GM23338 (cell line): ENCODE data around the gene WBP2NL.

Experiments
- CREB1 ChIP-seq: fragments of 250-450 bp; sonication (Bioruptor Pico); IDR thresholded peaks from 2 replicates; pipeline ENCODE4 v1.5.0; 2020; ENCODE audit warnings: low read depth, mild to moderate bottlenecking, moderate library complexity
- EZH2 ChIP-seq: fragments of 200-600 bp; sonication (generic); IDR thresholded peaks from one replicate; pipeline ENCODE4 v1.8.0; 2017; ENCODE audit warnings: antibody characterized with exemption, mild to moderate bottlenecking, low read depth; ENCODE audit not compliant: unreplicated experiment
- EZH2phosphoT487 ChIP-seq: fragments of 200-600 bp; sonication (generic); IDR thresholded peaks from one replicate; pipeline ENCODE4 v1.8.1; 2018; ENCODE audit warnings: antibody characterized with exemption; ENCODE audit not compliant: unreplicated experiment
- JUNB ChIP-seq: IDR thresholded peaks from one replicate; pipeline ENCODE4 v1.6.1; 2016; ENCODE audit warnings: antibody characterized with exemption; ENCODE audit not compliant: unreplicated experiment
- NANOG ChIP-seq: IDR thresholded peaks from 2 replicates; pipeline ENCODE4 v1.6.1; 2016; ENCODE audit warnings: antibody characterized with exemption, borderline replicate concordance
- POLR2AphosphoS5 ChIP-seq: IDR thresholded peaks from 2 replicates; pipeline ENCODE4 v1.6.1; 2016; ENCODE audit warnings: antibody characterized with exemption, low read depth
- REST ChIP-seq: IDR thresholded peaks from one replicate; pipeline ENCODE4 v1.6.1; 2018; ENCODE audit warnings: antibody characterized with exemption; ENCODE audit not compliant: unreplicated experiment
- STAT1 ChIP-seq: IDR thresholded peaks from one replicate; pipeline ENCODE4 v1.6.1; 2016; ENCODE audit warnings: antibody characterized with exemption; ENCODE audit not compliant: unreplicated experiment
- ZNF462 ChIP-seq: fragments of 250-450 bp; sonication (Bioruptor Pico); IDR thresholded peaks from 2 replicates; pipeline ENCODE4 v1.5.0; 2020; ENCODE audit warnings: mild to moderate bottlenecking, moderate library complexity
- TF ChIP-seq, protein P1 (sequence below), 2 experiments: fragments of 200-600 bp in 1 of 2; sonication (generic) in 1 of 2; conservative IDR thresholded peaks; 2 replicates each; pipeline versions ENCODE4 v1.5.1 to v1.6.1; 2016 to 2017; ENCODE audit warnings: antibody characterized with exemption in 2 of 2, low read depth in 2 of 2, mild to moderate bottlenecking in 2 of 2, moderate library complexity in 1 of 2

DNA sequence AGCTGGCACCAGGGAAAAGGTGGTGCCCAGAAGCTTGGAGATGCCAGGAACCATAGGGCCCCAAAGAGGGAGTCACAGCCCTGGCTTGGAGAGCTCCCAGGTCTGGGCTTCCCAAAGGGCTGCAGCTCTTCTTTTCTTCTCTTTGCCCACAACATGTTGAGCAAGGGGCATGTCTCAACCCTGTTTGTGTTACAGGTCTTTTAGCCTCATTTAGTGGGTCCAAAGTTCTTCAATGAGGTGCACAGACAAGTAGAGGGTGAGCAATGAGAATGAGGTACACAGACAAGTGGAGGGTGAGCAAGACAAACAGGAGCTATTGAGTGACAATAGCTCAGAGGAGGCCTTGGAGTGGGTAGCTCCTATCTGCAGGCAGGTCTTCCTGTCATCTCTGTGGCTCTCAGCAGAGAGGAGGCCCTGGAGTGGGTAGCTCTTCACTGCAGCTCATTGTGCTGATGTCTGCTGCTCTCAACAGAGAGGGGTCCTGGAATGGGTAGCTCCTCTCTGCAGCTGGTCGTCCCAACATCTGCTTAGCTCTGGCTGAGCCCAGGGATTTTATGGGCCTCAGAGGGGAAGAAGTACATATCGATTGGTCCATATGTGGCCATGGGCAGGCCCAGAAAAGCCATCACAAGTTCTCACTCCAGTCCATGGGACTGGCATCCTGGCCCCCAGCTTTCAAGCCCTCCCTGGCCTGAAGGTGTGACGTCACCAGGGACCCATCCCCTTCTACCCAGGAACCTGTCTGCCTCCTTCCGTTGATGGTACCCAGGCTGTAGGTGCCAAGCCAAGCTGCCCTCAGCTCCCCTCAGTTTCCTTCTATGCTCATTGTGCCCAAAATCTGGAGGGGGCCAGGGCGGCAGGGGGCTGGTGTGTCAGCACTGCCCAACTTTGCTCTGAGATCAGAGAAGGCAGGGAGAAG is 34.9 kb downstream of the WBP2NL start:
- TF ChIP-seq REST (no peak), POLR2AphosphoS5 (no peak), EZH2 (no peak), JUNB (no peak), NANOG (no peak), ZNF462 (CRISPR knock-in tag) (no peak), EZH2phosphoT487 (no peak), CREB1 (CRISPR knock-in tag) (no peak), STAT1 (no peak)
- TF ChIP-seq, protein P1, sequence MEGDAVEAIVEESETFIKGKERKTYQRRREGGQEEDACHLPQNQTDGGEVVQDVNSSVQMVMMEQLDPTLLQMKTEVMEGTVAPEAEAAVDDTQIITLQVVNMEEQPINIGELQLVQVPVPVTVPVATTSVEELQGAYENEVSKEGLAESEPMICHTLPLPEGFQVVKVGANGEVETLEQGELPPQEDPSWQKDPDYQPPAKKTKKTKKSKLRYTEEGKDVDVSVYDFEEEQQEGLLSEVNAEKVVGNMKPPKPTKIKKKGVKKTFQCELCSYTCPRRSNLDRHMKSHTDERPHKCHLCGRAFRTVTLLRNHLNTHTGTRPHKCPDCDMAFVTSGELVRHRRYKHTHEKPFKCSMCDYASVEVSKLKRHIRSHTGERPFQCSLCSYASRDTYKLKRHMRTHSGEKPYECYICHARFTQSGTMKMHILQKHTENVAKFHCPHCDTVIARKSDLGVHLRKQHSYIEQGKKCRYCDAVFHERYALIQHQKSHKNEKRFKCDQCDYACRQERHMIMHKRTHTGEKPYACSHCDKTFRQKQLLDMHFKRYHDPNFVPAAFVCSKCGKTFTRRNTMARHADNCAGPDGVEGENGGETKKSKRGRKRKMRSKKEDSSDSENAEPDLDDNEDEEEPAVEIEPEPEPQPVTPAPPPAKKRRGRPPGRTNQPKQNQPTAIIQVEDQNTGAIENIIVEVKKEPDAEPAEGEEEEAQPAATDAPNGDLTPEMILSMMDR (conservative IDR thresholded peaks at IDR 0.05; ENCODE audit: low read depth in 2 of 2): no peak
